Brain microvascular endothelial cell (primary cell): ENCODE results near the gene AHI1.

Source experiments
- DNase-seq: peaks from one replicate; pipeline ENCODE4 v3.0.0-alpha.2; 2020
- H3K27ac ChIP-seq: fragments of 250-450 bp; sonication (Bioruptor Pico); 2 replicates; pipeline ENCODE4 v1.5.1; 2020; ENCODE audit warnings: mild to moderate bottlenecking, moderate library complexity
- H3K27me3 ChIP-seq: fragments of 250-450 bp; sonication (Bioruptor Pico); replicated peaks from 2 replicates; pipeline ENCODE4 v1.5.1; 2020; ENCODE audit warnings: mild to moderate bottlenecking
- H3K36me3 ChIP-seq: fragments of 250-450 bp; sonication (Bioruptor Pico); replicated peaks from 2 replicates; pipeline ENCODE4 v1.5.1; 2020; ENCODE audit warnings: mild to moderate bottlenecking
- H3K4me3 ChIP-seq: 2 replicates; pipeline ENCODE4 v1.5.1; 2011; ENCODE audit warnings: low read depth, mild to moderate bottlenecking, control low read depth, low read length, moderate library complexity
- CTCF ChIP-seq: IDR thresholded peaks from 2 replicates; pipeline ENCODE4 v1.5.1; 2011; ENCODE audit warnings: low read depth, mild to moderate bottlenecking, moderate library complexity, low read length, control low read depth, inconsistent platforms; ENCODE audit errors: missing control alignments
- in situ Hi-C: cut with HindIII; loops from 2 replicates; pipeline ENCODE4 v1.10.0; 2017; ENCODE audit warnings: low sequenced_read_pairs, low pct_ligation_motif_present

AHI1 gene

DNA sequence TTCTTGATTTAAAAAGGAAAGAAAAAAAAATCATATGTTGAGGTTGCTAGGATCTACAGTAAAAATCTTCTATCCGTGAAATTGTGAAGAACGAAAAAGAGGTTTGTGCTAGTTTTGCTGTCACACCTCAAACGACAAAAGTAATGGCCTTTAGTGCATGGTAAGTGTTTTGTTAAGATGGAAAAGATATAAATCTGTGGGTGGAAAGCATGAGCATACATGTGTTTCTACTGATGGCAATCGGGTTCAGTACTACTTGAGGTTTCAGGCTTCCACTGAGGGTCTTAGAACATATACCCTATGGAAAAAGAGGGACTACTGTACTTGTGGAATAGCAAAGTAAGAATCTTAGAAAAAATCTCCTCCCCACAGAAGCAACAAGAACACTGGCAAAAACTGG is 58.0 kb downstream of the AHI1 start:
- Histone ChIP-seq H3K27me3 (no peaks in the 10 kb centered on the region), H3K27ac (no peak overlapping the region), H3K4me3 (no peak overlapping the region), H3K36me3 (peaks cover 16% of the 10 kb centered on the region)
- TF ChIP-seq CTCF, result no peak
- no peak for DNase-seq
- in situ Hi-C loops, result no loop called here

DNA sequence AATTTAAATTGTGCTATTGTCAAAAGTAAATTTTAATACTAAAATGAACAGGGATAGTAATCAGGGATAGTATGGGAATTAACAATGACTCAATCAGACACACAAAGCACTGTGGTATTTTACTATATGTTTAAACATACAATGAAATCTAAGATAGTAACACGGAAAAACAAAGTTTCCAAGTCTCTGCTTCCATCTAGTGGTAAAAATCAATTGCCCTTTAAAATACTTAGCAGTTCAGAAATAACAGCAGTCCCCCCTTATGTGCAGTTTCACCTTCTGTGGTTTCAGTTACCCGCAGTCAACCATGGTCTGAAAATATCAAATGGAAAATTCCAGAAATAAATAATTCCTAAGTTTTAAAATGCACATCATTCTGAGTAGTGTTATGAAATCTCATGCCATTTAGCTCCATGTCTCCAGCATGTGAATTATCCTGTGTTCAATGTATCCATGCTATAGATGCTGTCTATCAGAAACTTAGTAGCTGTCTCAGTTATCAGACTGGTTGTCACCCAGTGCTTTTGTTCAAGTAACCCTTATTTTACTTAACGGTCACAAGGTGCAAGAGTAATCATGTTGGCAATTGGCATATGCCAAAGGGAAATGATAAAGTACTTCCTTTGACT is 58.5 kb downstream of the AHI1 start:
- H3K4me3 ChIP-seq, result no peak overlapping the region

DNA sequence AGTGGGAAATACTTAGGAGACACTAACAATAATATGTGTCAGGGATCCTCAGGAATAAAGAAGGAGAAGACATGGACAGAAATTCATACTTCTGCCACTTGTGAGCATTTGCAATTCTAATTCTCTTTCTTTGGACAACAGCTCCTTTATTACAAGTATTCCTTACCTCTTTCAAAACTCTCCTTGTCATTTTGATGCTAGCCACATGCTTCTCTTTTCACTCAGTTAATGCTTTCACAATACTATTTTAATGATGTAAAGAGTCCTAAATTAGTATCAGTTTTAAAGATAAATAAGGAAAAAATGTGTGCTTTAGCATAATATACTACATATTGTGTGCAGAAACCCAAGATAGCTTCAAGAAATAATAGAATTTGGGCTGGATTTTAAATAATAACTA is 62.5 kb downstream of the AHI1 start:
- no peak for DNase-seq
- H3K4me3 ChIP-seq, result no peak overlapping the region
- no peak overlapping the region for H3K27ac ChIP-seq
- H3K36me3 ChIP-seq, result peaks cover 12% of the 10 kb centered on the region
- no peaks in the 10 kb centered on the region for H3K27me3 ChIP-seq
- in situ Hi-C loops, result no loop called here
- TF ChIP-seq CTCF, result no peak

More for the DNA sequence above, 58.5 kb downstream of the AHI1 start:
- peak; percentile 45 for TF ChIP-seq CTCF
- H3K36me3 ChIP-seq, result peaks cover 12% of the 10 kb centered on the region
- in situ Hi-C loops, result no loop called here
- peak; percentile 6 for DNase-seq
- H3K27ac ChIP-seq, result no peak overlapping the region
- H3K27me3 ChIP-seq, result no peaks in the 10 kb centered on the region

- DNase-seq, result no peak
- H3K36me3 ChIP-seq, result peaks cover 12% of the 10 kb centered on the region
- TF ChIP-seq CTCF, result no peak
- in situ Hi-C loops, result no loop called here
- H3K4me3 ChIP-seq, result no peak overlapping the region
- H3K27ac ChIP-seq, result no peak overlapping the region
- no peaks in the 10 kb centered on the region for H3K27me3 ChIP-seq
Observed at GRCh38 chr6:135434095-135434494, 63.4 kb downstream of the AHI1 start.

DNA sequence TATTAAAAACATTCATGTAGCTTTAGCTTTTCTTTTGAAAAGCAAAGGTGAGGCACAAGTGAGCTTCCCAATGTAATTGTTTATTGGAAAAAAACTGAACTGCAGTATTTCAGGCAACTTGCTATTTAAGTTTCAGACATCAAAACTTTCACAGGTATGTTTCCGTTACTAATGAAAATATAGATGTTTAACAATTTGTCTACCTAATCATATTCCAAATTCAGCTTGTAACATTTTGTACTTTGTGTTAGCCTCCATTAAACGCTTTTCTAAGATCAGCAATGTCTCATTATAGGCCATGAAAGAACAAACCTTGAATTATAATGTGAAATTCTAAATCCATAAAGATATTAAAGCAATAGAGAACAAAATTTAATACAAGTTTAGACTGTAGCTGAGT is 69.5 kb downstream of the AHI1 start:
- H3K27me3 ChIP-seq, result no peaks in the 10 kb centered on the region
- H3K27ac ChIP-seq, result no peak overlapping the region
- no peak for DNase-seq
- TF ChIP-seq CTCF, result no peak
- no peaks in the 10 kb centered on the region for H3K36me3 ChIP-seq
- in situ Hi-C loops, result no loop called here
- no peak overlapping the region for H3K4me3 ChIP-seq

- H3K27me3 ChIP-seq, result no peaks in the 10 kb centered on the region
- no peak overlapping the region for H3K4me3 ChIP-seq
- in situ Hi-C loops, result no loop called here
- no peak overlapping the region for H3K27ac ChIP-seq
- no peaks in the 10 kb centered on the region for H3K36me3 ChIP-seq
- no peak for DNase-seq
- no peak for TF ChIP-seq CTCF
Observed at GRCh38 chr6:135426833-135427232, 70.7 kb downstream of the AHI1 start.
